Measurements from ENCODE around the gene TAF1. TPM values are rescaled to one million over a fixed set of nuclear protein-coding genes. Genes with fewer than 3 reads are reported as not detected.
A peak's percentile ranks its signal among the peaks of the same experiment; 100 is the strongest.
"Not testable (repeated sequence)": the region's sequence is repeated elsewhere in the genome, so short reads cannot be mapped to it uniquely, and the experiment has no call there.

The TAF1 gene
- total RNA-seq, 1 experiment from 2014 or later = 6.6 TPM

DNA sequence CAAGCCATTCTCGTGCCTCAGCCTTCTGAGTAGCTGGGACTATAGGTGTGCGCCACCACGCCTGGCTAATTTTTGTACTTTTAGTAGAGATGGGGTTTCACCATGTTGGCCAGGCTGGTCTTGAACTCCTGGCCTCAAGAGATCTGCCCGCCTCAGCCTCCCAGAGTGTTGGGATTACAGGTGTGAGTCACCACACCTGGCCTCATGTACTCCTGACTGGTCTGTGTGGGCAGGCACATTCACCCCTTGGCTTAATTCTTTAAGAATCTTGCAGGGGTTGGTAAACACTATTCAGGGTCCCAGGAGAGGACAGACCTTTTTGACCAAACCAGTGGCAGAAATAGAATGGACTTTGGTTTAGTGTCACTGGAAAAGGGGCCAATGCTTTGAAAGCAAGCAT is 25.6 kb downstream of the TAF1 start:
- not testable (repeated sequence) for DNase-seq; H3K4me3 ChIP-seq (ENCODE audit: insufficient read depth, low read depth, low read length); H3K27me3 ChIP-seq (ENCODE audit: control insufficient read depth, insufficient read depth, low read length)
- H3K36me3 ChIP-seq (replicated peaks; ENCODE audit: control insufficient read depth, insufficient read depth, low read length) = peaks cover 18% of the 10 kb centered on the region

- DNase-seq = no peak
- peaks cover 20% of the 10 kb centered on the region for H3K36me3 ChIP-seq (replicated peaks; ENCODE audit: control insufficient read depth, insufficient read depth, low read length)
- no peaks in the 10 kb centered on the region for H3K27me3 ChIP-seq (ENCODE audit: control insufficient read depth, insufficient read depth, low read length)
- H3K4me3 ChIP-seq (ENCODE audit: insufficient read depth, low read depth, low read length) = no peak overlapping the region
These were observed 27.8 kb downstream of the TAF1 start for GRCh38 chrX:71393919-71394318.

DNA sequence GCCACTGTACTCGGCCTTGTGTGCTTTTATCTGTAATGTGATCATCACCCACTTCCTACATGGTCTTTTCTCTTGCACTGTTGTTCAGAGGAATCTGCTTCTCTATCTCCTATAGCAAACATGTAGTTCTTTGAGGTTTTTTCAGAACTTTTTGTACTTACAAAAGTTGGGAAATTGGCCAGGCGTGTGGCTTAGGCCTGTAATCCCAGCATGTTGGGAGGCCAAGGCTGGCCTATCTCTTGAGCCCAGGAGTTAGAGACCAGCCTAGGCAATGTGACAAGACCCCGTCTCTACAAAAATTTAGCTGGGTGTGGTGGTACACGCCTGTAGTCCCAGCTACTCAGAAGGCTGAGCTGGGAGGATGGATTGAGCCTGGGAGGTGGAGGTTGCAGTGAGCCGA is 30.4 kb downstream of the TAF1 start:
- H3K36me3 ChIP-seq (replicated peaks; ENCODE audit: control insufficient read depth, insufficient read depth, low read length) = peaks cover 10% of the 10 kb centered on the region
- no peak for DNase-seq
- H3K4me3 ChIP-seq (ENCODE audit: insufficient read depth, low read depth, low read length) = no peak overlapping the region
- no peaks in the 10 kb centered on the region for H3K27me3 ChIP-seq (ENCODE audit: control insufficient read depth, insufficient read depth, low read length)

- Histone ChIP-seq H3K27me3 (ENCODE audit: control insufficient read depth, insufficient read depth, low read length) (no peaks in the 10 kb centered on the region), H3K4me3 (ENCODE audit: insufficient read depth, low read depth, low read length) (no peak overlapping the region), H3K36me3 (replicated peaks; ENCODE audit: control insufficient read depth, insufficient read depth, low read length) (peaks cover 3% of the 10 kb centered on the region)
- no peak for DNase-seq
These were observed 34.6 kb downstream of the TAF1 start for GRCh38 chrX:71400710-71401109.

GRCh38 chrX:71416260-71416659 is 50.1 kb downstream of the TAF1 start:
- DNase-seq; H3K36me3 ChIP-seq (replicated peaks; ENCODE audit: control insufficient read depth, insufficient read depth, low read length); H3K27me3 ChIP-seq (ENCODE audit: control insufficient read depth, insufficient read depth, low read length); H3K4me3 ChIP-seq (ENCODE audit: insufficient read depth, low read depth, low read length): not testable (repeated sequence)

DNA sequence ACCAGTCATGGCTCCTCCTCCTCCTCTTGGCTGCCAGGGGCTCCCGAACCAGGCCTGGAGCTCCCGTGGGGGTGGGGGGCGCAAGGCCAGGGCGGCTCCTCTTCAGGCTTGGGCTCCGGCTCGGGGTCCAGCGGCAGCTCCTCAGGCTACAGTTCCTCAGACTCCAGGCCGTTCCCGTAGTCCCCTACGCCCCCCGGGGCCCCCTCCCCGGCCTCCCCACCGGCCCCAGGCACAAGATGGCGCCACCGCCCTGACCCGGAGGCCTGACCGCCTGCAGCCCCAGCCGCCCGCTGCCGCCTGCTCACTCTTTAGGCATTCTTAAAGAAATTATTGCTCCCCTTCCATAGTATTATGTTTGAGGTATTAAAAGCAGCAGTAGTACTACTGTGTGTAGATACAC is 54.5 kb downstream of the TAF1 start:
- peak; percentile 70 for DNase-seq

DNA sequence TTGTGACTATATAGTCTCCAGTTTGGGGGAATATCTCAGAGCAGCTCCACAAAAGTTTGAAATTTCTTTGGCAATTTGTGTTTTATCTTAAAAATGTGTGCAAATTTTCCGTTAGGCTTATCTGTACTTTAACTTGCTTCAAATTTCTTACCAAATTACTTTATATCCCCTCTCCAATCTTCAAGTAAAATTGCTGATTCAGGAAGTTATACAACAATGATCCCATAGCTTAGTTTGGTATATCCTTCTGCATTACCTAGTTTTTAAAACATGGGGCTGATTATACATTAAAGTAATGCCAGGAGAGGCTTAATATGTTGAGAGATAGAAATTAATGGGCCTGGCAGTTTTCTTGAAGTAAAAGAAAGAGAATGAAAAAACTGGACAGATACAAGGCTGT is 66.6 kb downstream of the TAF1 start:
- Histone ChIP-seq H3K27me3 (ENCODE audit: control insufficient read depth, insufficient read depth, low read length) (no peaks in the 10 kb centered on the region), H3K36me3 (replicated peaks; ENCODE audit: control insufficient read depth, insufficient read depth, low read length) (no peaks in the 10 kb centered on the region; the same call in 1 of the 2 replicates), H3K4me3 (ENCODE audit: insufficient read depth, low read depth, low read length) (no peak overlapping the region)
- no peak for DNase-seq

More for the DNA sequence above, 54.5 kb downstream of the TAF1 start:
- Histone ChIP-seq H3K4me3 (ENCODE audit: insufficient read depth, low read depth, low read length) (no peak overlapping the region), H3K27me3 (ENCODE audit: control insufficient read depth, insufficient read depth, low read length) (no peaks in the 10 kb centered on the region), H3K36me3 (replicated peaks; ENCODE audit: control insufficient read depth, insufficient read depth, low read length) (peaks cover 5% of the 10 kb centered on the region)

DNA sequence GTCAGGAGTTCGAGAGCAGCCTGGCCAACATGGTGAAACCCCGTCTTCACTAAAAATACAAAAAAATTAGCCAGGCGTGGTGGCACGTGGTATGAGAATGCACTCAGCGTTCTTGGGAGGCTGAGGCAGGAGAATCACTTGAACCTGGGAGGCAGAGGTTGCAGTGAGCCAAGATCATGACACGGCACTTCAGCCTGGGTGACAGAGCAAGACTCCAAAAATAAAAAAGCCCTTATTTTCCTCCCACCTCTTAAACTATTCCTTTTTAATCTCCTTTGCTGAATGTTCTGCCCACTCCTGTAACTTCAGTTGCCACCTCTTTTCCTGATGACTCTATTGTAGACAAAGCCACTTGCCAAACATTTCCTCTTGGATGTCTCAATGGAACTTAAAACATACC is 72.6 kb downstream of the TAF1 start:
- DNase-seq = no peak
- Histone ChIP-seq H3K27me3 (ENCODE audit: control insufficient read depth, insufficient read depth, low read length) (no peaks in the 10 kb centered on the region), H3K36me3 (replicated peaks; ENCODE audit: control insufficient read depth, insufficient read depth, low read length) (no peaks in the 10 kb centered on the region; the same call in 1 of the 2 replicates), H3K4me3 (ENCODE audit: insufficient read depth, low read depth, low read length) (no peak overlapping the region)

DNA sequence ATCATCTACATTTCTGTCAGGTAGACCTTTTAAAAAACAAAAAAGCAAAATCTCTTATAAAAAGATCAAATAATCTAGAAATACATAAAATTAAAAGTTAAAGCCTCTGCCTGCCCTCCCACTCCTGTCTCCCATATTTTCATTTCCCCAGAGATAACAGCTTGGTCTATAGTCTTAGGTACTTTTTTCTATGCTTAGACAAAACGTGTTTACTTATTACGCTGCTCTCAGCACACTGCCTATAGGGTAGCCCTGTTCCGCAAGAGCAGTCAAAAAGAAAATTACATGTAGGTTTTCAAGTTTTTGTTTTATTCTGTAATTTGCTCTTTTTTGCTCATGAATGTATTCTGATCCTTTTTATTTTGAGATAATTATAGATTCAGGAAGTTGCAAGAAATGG is 73.3 kb downstream of the TAF1 start:
- H3K36me3 ChIP-seq (replicated peaks; ENCODE audit: control insufficient read depth, insufficient read depth, low read length) = no peaks in the 10 kb centered on the region; the same call in 1 of the 2 replicates
- DNase-seq = no peak
- no peak overlapping the region for H3K4me3 ChIP-seq (ENCODE audit: insufficient read depth, low read depth, low read length)
- no peaks in the 10 kb centered on the region for H3K27me3 ChIP-seq (ENCODE audit: control insufficient read depth, insufficient read depth, low read length)

DNA sequence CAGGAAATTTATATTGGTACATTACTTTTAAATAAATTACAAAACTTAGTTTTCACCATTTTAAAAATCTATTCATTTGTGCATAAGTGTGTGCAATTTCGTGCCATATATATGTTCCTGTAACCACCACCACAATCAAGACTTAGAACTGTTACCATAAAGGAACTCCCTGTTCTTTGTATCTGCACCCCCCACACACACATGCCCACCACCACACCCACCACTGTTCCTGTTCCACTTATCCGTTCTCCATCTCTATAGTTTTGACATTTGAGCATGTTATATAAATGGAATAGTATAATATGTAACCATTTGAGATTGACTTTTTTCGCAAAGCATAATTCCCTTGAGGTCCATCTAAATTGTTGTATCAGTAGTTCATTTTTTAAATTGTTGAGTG is 73.7 kb downstream of the TAF1 start:
- Histone ChIP-seq H3K36me3 (replicated peaks; ENCODE audit: control insufficient read depth, insufficient read depth, low read length) (no peaks in the 10 kb centered on the region; the same call in 1 of the 2 replicates), H3K27me3 (ENCODE audit: control insufficient read depth, insufficient read depth, low read length) (no peaks in the 10 kb centered on the region), H3K4me3 (ENCODE audit: insufficient read depth, low read depth, low read length) (no peak overlapping the region)
- no peak for DNase-seq

GRCh38 chrX:71440401-71440800 is 74.2 kb downstream of the TAF1 start:
- H3K36me3 ChIP-seq (replicated peaks; ENCODE audit: control insufficient read depth, insufficient read depth, low read length) = no peaks in the 10 kb centered on the region; the same call in 1 of the 2 replicates
- DNase-seq = no peak
- H3K27me3 ChIP-seq (ENCODE audit: control insufficient read depth, insufficient read depth, low read length) = no peaks in the 10 kb centered on the region
- no peak overlapping the region for H3K4me3 ChIP-seq (ENCODE audit: insufficient read depth, low read depth, low read length)

DNA sequence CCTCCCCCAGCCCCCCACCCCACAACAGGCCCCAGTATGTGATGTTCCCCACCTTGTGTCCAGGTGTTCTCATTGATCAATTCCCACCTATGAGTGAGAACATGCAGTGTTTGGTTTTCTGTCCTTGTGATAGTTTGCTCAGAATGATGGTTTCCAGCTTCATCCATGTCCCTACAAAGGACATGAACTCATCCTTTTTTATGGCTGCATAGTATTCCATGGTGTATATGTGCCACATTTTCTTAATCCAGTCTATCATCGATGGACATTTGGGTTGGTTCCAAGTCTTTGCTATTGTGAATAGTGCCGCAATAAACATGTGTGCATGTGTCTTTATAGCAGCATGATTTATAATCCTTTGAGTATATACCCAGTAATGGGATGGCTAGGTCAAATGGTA is 75.7 kb downstream of the TAF1 start:
- DNase-seq; H3K4me3 ChIP-seq (ENCODE audit: insufficient read depth, low read depth, low read length); H3K36me3 ChIP-seq (replicated peaks; ENCODE audit: control insufficient read depth, insufficient read depth, low read length); H3K27me3 ChIP-seq (ENCODE audit: control insufficient read depth, insufficient read depth, low read length): not testable (repeated sequence)

DNA sequence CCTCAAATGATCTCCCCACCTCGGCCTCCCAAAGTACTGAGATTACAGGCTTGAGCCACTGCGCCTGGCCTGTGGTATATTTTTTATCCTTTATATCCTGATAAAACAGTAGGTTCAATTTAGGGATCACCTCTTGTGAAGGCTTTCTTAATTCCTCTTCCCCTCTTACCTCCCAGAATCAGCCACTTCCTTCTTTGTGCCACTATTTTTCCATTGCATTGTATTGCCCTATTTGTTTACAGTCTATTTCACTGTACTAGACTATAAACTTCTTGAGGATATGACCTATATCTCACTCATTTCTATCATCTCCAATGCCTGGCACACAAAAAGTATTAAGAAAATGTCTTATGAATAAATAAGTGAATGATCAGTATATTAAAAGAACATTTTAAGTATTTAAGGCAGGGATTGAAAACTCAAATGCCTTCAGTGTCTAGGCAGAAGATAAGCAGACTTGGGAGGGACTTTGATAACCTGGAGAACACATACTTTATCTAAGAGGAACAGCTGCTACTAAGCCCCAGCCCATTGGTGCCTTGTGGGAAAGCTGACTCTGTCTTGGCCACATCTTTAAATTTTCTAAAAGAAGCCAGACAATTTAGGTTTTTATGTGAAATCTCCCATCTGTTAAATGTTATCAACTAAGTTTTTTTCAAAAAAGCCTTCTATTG is 84.4 kb downstream of the TAF1 start:
- DNase-seq = no peak
- Histone ChIP-seq H3K27me3 (ENCODE audit: control insufficient read depth, insufficient read depth, low read length) (no peaks in the 10 kb centered on the region), H3K4me3 (ENCODE audit: insufficient read depth, low read depth, low read length) (no peak overlapping the region), H3K36me3 (replicated peaks; ENCODE audit: control insufficient read depth, insufficient read depth, low read length) (peaks cover 4% of the 10 kb centered on the region)

DNA sequence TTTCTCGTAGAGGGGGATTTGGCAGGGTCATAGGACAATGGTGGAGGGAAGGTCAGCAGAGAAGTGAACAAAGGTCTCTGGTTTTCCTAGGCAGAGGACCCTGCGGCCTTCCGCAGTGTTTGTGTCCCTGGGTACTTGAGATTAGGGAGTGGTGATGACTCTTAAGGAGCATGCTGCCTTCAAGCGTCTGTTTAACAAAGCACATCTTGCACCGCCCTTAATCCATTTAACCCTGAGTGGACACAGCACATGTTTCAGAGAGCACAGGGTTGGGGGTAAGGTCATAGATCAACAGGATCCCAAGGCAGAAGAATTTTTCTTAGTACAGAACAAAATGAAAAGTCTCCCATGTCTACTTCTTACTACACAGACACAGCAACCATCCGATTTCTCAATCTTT is 85.4 kb downstream of the TAF1 start:
- not testable (repeated sequence) for H3K36me3 ChIP-seq (replicated peaks; ENCODE audit: control insufficient read depth, insufficient read depth, low read length); DNase-seq; H3K4me3 ChIP-seq (ENCODE audit: insufficient read depth, low read depth, low read length); H3K27me3 ChIP-seq (ENCODE audit: control insufficient read depth, insufficient read depth, low read length)

- Histone ChIP-seq H3K27me3 (ENCODE audit: control insufficient read depth, insufficient read depth, low read length) (no peaks in the 10 kb centered on the region), H3K4me3 (ENCODE audit: insufficient read depth, low read depth, low read length) (no peak overlapping the region), H3K36me3 (replicated peaks; ENCODE audit: control insufficient read depth, insufficient read depth, low read length) (peaks cover 6% of the 10 kb centered on the region)
- DNase-seq = no peak
These were observed 86.9 kb downstream of the TAF1 start for GRCh38 chrX:71453056-71453455.

GRCh38 chrX:71454222-71454621 is 88.1 kb downstream of the TAF1 start:
- H3K4me3 ChIP-seq (ENCODE audit: insufficient read depth, low read depth, low read length) = no peak overlapping the region
- DNase-seq = no peak
- no peaks in the 10 kb centered on the region for H3K27me3 ChIP-seq (ENCODE audit: control insufficient read depth, insufficient read depth, low read length)
- H3K36me3 ChIP-seq (replicated peaks; ENCODE audit: control insufficient read depth, insufficient read depth, low read length) = peaks cover 7% of the 10 kb centered on the region

Data from H7 (cell line).